GM20000 (cell line): ENCODE measurements around the gene LAMTOR2.

ENCODE experiments used
- DNase-seq: peaks from one replicate; pipeline ENCODE4 v3.0.0; 2012; ENCODE audit warnings: low spot score
- CTCF ChIP-seq: IDR thresholded peaks from 2 replicates; pipeline ENCODE4 v1.5.1; 2012; ENCODE audit warnings: mild to moderate bottlenecking, control low read depth; ENCODE audit errors: extremely low read depth, missing control alignments

The LAMTOR2 gene

GRCh38 chr1:156082309-156083091, 27.9 kb downstream of the LAMTOR2 start, which contains the start of gene MEX3A:
MEX3A (minus strand) TSS chr1:156082465; CDS start chr1:156081998, 467 bp downstream.
- DNase-seq = peak; percentile 92
- TF ChIP-seq CTCF = no peak

GRCh38 chr1:156083800-156084790, 29.5 kb downstream of the LAMTOR2 start:
- no peak for TF ChIP-seq CTCF
- no peak for DNase-seq

- TF ChIP-seq CTCF = no peak
- DNase-seq = no peak
Observed at GRCh38 chr1:156086256-156086662, 31.7 kb downstream of the LAMTOR2 start.

GRCh38 chr1:156089704-156090103, 35.1 kb downstream of the LAMTOR2 start:
- DNase-seq = no peak

GRCh38 chr1:156090138-156090839, 35.7 kb downstream of the LAMTOR2 start:
- no peak for DNase-seq
- TF ChIP-seq CTCF = peak; percentile 9

More at GRCh38 chr1:156089704-156090103, 35.1 kb downstream of the LAMTOR2 start:
- TF ChIP-seq CTCF = no peak

- TF ChIP-seq CTCF = peak; percentile 74
- peak; percentile 82 for DNase-seq
Observed at GRCh38 chr1:156090840-156091188, 36.2 kb downstream of the LAMTOR2 start.
